ENCODE measurements around the gene CCNB2.
A peak's percentile ranks its signal among the peaks of the same experiment; 100 is the strongest.
"Not testable (repeated sequence)": the region's sequence is repeated elsewhere in the genome, so short reads cannot be mapped to it uniquely, and the experiment has no call there.

CCNB2 gene

DNA sequence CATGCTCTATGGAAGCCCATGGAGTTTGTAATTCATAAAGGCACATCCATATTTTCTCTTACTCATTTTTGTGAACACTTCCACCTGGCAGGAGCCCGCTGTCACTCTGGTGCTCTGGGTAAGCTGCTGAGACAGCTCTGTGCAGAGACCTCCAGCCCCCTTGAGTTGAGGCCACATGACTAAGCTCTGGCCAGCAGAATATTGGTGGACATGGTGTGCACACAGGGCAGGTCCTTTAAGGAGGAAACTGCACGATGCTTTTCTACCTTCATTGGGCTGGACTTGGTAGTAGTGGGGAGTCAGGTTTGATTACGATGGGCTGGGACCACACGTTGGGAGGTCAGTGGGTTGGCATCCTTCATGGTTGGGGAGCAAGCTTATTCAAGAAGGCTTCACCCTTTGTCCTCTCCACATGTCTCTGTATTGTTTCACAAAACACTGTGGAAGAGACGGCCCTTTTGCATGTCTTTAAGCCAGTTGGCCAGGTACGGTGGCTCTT lies 29.0 kb downstream of the CCNB2 start:
- no peak for DNase-seq (ENCODE audit: low spot score)

DNA sequence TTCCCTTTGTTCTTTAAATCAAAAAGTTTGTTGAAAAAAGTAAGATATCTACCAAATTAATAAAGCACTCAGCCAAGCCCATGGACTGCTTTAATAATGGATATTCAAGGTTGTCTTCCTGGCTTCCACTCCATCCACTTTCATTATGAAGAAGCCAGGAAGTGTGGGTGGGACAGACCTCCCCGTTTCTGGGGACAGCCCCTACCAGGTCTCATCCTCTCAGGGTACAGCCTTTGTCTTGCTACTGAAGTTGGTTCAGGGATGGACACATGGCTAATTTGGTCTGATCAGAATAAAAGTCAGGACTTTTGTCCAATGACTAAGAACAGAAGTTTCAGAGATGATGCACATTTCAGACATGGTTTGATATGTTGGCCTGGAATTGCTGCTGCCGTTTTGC lies 32.6 kb downstream of the CCNB2 start:
- no peak for DNase-seq (ENCODE audit: low spot score)

DNA sequence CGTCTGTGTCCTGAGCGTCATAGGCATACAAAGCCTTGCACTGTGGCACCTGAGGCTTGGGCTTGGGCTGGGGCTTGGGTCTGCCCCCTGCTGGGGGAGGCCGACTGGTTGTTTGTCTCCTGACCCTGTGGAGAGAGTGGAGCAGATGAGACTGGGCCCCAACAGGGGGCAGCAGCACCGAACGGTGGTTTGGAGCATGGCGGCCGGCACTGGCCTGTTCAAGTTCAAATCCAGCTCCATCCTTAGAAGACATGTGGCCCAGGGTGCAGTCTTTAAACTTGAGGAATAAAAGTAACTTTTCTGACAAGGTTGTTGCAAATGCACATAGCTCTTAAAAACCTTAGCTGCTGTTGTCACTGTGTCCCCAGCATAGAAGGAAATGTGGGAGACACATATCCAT lies 33.3 kb downstream of the CCNB2 start:
- peak; percentile 47 for DNase-seq (ENCODE audit: low spot score)

DNA sequence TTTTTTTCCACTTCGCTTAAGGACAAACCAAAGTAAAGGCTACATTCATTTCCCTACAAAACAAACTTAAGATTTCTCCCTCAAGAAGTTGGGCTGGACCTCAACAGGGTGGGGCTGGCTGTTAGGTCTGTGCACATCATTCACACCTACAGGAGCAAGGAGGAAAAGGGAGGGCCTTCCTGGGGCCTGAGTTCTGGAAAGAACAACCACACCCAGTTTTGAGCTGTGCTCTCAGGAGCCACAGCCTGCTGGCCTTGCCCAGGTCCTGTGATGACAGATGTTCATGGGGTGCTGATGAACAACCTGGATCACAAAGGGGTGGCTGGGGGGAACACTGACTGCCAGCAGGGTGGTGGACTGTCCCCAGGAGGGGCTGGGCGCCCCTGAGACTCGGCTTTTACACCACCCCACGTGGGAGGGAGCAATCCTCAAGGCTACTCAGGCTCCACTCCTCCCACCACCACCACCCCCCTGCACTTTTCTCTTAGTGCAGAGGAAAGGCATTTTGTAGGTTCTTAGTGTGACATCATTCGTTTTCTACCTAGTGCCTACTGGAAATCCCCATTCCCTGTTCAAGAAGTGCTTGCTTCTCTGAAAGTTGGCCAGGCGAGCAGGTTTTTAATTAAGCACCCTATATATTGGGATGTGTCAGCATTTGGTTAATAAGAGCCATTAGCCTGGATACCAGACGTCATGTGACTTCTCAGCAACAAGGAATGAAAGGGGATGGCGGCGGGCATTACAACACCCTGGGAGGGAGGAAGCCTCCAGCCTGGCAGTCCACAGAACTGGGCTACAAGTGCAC lies 35.7 kb downstream of the CCNB2 start:
- DNase-seq (ENCODE audit: low spot score): no peak

DNA sequence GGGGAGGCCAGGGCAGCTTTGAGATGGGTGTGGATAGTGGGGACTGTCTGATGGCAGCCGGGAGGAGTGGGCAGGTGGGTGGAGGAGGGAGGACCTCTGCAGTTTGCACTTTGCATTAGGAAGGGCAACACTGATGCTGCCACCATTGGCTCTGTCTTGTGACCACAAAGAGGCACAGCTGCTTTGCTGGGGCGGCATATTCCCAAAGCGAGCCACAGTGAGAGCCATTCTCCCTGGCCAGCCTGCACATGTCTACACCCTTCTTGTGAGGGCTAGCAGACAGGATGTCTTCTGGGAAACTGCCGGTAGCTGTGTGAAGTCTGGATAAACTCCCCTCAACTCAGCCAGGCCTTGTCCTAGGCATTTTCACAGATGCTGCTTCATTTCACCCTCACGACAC lies 38.3 kb downstream of the CCNB2 start:
- no peak for DNase-seq (ENCODE audit: low spot score)

DNA sequence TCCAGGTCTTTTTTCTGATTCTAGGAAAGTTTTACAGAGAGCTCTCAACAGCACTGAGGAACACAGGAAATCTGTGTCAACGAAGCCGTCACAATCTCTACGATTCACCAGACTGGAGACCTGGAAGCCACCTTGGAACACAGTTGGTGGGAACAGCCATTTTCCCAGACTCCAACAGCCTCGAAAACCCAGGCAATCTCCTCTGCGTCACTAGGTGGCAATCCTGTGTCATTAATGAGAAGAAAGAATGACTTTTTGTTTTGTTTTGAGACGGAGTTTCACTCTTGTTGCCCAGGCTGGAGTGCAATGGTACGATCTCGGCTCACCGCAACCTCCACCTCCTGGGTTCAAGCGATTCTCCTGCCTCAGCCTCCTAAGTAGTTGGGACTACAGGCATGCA lies 39.6 kb downstream of the CCNB2 start:
- not testable (repeated sequence) for DNase-seq (ENCODE audit: low spot score)

DNA sequence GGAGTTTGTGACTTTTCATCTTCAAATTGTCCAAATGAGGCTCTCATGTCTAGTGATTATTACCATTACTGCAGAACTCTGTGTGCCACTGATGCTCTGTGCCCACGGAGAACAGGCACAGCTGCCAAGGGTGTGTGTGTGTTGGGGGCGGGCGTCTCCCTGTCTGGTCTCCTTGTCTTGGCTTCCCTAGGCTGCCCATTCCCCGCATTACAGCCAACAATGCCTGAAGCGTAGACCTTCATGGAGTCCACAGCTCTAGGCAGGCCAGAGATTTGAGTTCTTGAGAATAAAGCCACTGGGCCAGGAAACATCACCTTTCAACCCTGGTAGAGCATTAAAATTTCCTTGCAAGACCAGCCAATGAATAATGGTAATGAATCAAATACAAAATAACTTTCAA lies 42.7 kb downstream of the CCNB2 start:
- DNase-seq (ENCODE audit: low spot score): no peak

DNA sequence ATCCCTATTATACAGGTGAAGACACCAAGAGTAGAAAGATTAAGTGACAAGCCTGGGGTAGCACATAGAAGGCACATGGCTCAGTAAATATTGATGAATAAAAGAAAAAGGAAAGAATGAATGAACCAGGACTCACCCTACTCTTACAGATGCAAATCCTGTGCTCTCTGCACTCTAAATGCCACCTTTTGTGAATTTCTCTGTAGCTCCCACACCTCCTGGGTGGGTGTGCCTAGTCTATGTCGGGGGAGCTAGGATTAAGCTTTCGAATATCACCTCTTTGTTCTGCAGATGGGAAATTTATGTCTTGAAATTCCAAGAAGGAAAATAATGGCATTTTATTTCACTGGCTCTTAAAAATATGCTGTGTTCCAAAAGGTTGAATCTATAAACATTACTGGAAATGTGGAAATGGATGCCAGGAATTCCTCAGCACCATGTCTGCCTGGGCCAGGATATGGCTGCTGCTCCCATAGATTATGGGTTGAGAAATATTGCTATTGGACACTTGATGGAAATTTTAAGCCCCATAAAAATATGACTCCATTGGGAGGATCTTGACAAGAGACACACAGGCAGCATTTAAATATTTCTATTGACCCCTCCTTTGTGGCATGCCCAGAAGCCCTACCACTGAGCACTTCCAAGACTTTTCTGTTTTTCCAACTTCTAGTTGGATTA lies 43.3 kb downstream of the CCNB2 start:
- DNase-seq (ENCODE audit: low spot score): peak; percentile 38

DNA sequence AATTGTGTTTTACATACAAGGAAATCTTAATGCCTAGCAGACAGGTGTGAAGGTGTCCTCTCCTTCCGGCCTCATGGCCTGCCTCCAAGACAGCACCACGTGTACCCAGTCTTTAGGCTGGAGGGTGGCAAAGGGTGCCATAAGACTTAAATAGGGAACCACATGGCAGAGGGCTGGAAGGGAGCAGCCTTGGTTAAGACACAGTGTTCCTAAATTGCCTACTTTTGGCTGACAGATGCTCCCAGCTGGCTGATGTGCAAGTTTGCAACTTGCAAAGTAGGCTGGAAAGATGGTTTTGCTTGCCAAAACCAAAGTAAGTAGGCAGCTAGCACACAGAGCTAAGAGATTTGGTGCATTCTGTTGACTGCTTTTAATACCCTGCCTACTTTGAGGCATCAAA lies 45.2 kb downstream of the CCNB2 start:
- no peak for DNase-seq (ENCODE audit: low spot score)

DNA sequence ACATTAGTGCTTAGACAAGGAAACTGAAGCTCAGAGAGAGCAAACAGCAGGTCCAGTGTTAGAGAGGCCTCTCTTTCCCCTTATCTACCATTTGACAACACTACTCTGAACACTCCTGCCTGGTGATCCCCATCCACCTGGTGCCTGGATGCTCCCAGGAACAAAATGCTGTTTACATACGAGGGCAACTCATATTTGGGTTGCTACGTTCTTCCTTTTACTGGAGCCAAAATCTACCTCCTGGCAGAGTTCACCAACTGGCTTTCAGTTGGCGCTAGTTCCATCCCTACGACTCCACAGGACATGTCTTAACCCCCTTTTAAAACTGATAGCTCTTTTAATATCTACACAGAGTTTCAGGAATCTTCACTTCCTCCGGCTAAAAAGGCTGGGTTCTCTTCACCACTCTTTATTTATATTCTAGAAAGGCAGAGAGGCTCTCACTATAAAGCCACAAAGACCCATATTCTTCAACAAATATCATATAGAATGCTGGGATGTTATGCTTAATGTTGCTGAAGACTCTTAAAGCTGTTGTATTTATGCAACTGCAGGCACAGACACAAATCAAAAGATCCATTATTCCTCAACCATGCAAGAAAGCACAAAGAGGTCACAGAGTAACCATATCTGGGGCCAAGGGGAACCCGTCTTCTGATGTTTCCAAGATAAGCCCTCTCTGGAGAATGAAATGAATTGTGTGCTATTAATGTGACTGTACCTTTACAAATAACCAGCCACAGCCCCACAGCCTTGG lies 47.9 kb downstream of the CCNB2 start:
- no peak for DNase-seq (ENCODE audit: low spot score)

DNA sequence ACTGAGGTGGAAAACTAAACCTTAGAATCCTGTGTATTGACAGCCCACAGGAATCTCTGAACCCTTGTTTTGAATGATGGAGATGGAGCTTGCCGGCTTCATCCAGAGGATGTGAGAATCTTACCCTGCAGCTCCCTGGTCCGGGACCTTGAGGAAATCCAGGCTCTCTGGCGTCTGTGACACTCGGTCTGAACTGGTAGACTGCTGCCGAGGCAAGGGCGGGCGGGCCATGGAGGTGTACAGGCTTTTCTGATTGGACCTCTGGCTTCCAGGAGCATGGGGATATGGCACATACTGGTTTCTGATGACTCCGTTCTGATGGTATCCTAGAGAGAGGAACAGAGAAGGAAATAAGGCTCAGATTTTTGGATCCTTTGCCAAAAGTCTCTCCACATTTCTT lies 48.5 kb downstream of the CCNB2 start:
- DNase-seq (ENCODE audit: low spot score): no peak

DNA sequence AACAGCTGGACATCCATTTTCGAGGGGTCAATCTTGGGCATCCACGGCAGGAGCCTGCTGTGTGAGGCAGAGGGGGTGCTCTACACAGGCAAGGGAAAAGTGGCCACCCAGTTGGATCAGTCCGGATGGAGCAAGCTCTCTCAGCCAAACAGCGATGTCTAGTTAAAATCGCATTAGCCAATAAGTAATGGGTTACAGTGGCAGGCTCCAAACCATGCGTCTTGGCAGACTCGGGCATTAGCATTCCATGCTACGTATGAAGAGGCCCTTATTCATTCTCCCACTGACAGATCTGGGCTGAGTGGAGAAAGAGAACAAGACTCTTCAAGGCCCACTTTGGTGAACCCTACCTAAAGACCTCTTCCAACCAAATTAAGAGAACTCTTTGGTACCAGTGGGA lies 49.3 kb downstream of the CCNB2 start:
- DNase-seq (ENCODE audit: low spot score): no peak

DNA sequence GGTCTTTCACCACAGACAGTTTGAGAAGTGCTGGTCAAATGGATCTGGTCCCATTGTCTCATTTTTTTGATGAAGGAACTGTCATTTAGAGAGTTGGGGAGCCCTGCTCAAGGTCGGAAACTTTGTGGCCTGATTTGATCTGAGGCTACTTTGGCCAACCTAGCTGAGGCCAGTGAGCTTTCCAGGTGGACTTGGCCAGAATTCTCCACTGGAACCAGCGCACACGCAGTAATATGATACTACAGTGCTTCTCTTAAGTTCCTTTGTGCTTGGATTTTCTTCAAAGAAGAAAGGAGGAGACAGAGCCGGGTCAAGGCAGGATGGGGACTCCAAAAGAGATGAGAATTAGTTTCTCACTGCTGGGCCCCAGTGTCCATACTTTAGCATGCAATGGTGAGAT lies 50.5 kb downstream of the CCNB2 start:
- DNase-seq (ENCODE audit: low spot score): no peak

DNA sequence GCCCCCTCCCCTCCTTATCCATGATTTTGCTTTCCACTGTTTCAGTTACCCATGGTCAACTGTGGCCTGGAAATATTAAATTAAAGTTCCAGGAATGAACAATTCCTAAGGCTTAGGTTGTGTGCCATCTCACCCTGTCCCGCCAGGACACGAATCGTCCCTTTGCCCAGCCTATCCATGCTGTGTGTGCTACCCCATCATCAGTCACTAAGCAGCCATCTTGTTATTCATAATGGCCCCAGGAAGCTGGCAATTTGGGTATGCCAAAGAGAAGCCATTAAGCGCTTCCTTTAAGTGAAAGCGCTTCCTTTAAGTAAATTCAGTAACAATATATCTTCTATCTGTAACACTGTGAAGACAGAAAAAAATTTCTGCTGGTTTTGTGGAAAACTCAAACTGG lies 52.5 kb downstream of the CCNB2 start:
- DNase-seq (ENCODE audit: low spot score): no peak

DNA sequence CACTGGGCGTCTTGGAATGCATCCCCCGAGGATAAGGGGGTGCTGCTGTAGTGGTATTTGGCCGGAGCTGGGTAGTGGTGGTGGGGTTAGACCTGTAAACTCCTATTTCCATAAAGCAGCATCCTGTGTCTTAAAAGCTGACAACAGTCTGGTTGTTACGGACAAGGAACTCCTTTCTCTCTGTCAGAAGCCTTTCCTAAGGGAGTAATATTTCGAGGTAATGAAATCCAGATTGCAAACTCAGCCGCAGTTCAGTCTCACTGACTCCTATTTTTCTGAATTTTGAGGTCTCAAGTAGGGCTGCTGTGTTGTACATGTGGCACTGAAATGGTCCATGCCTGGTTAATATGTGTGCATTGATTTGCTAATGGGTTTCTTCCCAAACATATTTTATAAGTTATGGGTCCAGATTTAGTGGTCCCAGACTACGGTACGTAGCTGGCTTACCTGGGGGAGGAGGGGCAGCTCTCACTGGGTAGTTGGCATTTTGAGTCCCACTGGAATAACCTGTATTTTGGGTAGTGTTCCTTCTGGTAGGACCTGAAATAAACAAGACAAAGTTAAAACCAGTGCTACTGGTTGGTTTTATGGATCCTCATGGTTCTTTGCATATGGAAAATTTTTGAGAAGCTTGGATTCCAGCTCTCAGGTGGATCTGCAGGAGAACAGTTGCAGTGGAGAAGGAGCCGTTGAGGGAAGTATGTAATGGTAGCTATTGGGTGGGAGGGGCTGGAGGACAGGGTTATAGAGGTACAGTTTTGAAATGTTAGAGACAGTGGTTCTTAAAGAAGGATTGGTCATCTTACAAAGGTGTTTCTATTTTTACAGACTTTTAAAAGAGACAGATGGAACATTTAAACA lies 53.1 kb downstream of the CCNB2 start:
- DNase-seq (ENCODE audit: low spot score): no peak

DNA sequence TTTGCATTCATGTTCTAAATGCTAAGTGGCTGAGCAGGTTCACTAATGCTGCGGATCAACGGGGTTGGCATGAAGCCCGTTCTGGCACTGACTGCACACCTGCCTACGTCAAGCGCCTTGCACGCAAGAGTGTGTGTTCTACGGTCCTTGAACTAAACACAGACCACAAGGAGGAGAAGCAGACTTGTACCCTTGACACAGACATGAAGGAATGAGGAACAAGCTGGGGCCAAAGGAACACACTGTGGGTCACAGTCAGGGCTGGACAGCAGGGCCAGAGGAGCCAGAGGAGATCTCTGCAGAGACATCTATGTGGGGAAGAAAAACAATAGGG lies 53.7 kb downstream of the CCNB2 start:
- no peak for DNase-seq (ENCODE audit: low spot score)

DNA sequence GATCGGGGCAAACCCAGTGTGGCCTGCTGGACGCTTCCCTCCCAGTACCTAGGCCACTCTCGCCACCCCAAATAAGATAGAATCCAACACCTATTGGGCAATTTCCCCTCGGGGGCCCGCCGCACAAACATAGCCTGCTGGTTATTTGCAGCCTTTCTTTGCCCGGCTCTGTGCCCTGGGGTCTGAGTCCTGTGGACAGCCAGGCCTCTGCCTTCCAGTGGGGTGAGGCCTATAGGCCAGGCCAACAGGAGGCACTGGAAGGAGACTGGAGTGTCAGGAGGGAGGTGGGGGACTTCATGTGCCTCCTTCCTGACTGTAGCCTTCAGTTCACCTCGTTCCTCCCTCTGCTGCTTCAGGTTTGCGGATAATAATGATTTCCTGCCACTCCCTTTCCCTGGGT lies 54.3 kb downstream of the CCNB2 start:
- no peak for DNase-seq (ENCODE audit: low spot score)

DNA sequence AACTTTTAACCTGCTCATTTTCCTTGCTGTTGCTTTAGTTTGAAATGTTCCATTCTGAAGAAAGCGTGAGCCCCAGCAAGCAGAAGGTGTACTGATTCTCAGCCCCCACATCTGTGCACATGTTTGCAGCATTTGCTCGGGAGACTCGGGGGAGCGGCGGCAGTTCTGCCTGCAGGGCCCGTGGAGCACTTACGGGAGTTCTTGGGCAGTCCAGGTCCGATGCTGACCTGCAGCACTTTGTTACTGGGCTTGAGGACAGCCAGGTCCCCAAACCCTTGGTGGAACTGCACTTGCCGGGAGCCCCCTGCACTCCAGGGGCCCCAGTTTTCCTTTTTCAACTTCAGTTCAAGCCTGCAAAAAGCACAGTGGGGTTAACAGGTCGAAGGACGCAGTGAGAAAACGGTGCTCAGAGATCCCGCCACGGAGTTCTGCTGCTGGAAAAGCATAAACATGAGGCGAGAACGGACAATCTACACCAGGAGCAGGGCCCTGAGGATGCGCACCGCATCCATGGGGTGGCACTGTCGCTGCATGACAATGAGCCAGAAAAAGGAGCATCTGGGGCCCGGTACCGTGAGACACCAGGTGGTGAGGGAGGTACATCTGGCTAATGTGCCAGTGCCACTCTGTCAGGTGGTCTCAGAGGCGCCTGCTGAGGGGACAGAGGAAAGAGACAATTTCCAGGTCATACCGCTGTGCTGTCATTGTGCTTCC lies 56.1 kb downstream of the CCNB2 start:
- peak; percentile 29 for DNase-seq (ENCODE audit: low spot score)

DNA sequence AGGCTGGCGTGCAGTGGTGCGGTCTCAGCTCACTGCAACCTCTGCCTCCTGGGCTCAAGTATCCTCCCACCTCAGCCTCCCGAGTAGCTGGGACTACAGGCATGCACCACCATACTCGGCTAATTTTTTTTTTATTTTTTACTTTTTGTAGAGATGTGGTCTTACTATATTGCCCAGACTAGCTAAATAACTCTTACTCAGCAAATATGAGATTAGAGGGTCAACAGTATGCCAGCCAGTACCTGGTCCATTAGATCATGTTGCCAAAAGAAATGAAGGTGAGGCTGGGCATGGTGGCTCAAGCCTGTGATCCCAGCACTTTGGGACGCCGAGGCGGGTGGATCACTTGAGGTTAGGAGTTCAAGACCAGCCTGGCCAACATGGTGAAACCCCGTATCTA lies 57.1 kb downstream of the CCNB2 start:
- not testable (repeated sequence) for DNase-seq (ENCODE audit: low spot score)

DNA sequence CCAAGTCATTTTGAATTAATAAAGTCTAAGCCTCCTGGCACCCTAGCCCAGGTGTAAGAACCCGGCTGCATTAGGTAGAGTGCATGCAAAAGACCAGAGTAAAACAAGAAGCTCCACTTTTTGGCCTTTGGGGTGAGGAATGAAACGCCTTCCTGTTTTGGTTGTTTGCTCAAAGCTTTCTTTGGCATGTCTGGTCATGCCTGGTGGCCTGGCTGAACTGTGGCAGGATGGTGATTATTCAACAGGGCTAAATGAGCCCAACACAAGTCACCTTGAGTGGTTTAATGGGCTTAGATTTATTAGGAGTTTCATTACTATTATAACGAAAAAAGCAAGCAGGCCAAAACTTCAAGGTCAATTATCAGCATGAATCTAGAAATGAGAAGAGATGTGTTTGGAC lies 60.8 kb downstream of the CCNB2 start:
- DNase-seq (ENCODE audit: low spot score): no peak

DNA sequence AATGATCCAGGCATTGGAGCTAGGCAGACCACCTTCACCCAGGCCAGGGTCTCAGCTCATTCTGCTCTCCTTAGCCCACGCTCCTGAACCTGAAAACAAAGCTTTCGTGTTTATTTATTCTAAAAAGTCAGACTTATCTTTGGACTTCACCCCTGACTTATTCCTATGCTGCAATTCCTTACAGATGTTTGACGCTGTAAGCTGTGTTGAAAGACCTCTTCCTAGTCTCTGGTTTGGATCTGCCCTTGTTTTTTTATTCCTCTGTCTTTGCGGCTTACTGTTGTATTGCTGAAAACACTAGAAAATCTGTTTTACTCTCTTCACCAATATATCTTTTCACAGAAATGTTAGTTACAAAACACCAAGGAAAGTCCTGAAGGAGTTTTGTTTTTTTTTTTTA lies 61.2 kb downstream of the CCNB2 start:
- no peak for DNase-seq (ENCODE audit: low spot score)
